Measurements from ENCODE around the gene IFITM5.

DNA sequence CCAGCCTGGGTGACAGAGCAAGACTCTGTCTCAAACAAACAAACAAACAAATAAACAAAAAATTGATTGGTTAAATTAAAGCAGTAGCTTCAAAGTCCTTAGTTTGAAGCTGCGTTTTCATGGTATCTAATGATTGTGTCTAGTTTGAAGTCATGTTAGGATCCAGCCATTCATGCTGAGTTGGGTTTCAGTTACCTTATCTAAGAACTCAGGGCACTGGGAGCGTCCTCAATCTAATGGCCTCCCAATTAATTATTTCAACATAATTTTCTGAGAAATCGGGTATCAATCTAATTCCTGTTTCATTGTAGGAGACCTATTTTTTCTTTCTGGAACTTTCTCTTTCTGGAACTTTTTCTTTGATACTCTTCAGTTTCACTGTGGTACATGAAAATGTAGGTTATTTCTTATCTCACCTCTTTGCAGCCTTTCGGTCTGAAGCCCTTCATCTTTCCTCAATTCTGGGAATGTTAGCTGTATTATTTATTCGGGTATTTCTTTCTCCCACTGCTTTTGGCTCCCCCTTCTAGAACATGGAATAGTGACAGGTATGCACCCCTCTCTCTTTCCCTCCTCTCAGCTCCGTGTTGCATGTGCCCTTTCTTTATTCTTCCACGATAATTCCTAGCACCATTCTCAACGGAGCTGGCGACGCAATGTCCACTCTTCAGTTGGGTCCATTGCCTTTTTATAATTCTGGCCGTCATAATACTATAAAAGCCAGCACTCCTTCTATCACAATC lies 45.7 kb upstream of the IFITM5 start:
- TF ChIP-seq, protein P1, sequence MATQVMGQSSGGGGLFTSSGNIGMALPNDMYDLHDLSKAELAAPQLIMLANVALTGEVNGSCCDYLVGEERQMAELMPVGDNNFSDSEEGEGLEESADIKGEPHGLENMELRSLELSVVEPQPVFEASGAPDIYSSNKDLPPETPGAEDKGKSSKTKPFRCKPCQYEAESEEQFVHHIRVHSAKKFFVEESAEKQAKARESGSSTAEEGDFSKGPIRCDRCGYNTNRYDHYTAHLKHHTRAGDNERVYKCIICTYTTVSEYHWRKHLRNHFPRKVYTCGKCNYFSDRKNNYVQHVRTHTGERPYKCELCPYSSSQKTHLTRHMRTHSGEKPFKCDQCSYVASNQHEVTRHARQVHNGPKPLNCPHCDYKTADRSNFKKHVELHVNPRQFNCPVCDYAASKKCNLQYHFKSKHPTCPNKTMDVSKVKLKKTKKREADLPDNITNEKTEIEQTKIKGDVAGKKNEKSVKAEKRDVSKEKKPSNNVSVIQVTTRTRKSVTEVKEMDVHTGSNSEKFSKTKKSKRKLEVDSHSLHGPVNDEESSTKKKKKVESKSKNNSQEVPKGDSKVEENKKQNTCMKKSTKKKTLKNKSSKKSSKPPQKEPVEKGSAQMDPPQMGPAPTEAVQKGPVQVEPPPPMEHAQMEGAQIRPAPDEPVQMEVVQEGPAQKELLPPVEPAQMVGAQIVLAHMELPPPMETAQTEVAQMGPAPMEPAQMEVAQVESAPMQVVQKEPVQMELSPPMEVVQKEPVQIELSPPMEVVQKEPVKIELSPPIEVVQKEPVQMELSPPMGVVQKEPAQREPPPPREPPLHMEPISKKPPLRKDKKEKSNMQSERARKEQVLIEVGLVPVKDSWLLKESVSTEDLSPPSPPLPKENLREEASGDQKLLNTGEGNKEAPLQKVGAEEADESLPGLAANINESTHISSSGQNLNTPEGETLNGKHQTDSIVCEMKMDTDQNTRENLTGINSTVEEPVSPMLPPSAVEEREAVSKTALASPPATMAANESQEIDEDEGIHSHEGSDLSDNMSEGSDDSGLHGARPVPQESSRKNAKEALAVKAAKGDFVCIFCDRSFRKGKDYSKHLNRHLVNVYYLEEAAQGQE (IDR thresholded peaks at IDR 0.05; ENCODE audit: borderline replicate concordance) = no peak
- TF ChIP-seq, protein P2, sequence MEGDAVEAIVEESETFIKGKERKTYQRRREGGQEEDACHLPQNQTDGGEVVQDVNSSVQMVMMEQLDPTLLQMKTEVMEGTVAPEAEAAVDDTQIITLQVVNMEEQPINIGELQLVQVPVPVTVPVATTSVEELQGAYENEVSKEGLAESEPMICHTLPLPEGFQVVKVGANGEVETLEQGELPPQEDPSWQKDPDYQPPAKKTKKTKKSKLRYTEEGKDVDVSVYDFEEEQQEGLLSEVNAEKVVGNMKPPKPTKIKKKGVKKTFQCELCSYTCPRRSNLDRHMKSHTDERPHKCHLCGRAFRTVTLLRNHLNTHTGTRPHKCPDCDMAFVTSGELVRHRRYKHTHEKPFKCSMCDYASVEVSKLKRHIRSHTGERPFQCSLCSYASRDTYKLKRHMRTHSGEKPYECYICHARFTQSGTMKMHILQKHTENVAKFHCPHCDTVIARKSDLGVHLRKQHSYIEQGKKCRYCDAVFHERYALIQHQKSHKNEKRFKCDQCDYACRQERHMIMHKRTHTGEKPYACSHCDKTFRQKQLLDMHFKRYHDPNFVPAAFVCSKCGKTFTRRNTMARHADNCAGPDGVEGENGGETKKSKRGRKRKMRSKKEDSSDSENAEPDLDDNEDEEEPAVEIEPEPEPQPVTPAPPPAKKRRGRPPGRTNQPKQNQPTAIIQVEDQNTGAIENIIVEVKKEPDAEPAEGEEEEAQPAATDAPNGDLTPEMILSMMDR (IDR thresholded peaks at IDR 0.05; ENCODE audit: poor library complexity, severe bottlenecking) = no peak
- TF ChIP-seq POLR2AphosphoS5 (IDR thresholded peaks at IDR 0.05) = no peak
